ENCODE data around the gene SRPRB.

The SRPRB gene

DNA sequence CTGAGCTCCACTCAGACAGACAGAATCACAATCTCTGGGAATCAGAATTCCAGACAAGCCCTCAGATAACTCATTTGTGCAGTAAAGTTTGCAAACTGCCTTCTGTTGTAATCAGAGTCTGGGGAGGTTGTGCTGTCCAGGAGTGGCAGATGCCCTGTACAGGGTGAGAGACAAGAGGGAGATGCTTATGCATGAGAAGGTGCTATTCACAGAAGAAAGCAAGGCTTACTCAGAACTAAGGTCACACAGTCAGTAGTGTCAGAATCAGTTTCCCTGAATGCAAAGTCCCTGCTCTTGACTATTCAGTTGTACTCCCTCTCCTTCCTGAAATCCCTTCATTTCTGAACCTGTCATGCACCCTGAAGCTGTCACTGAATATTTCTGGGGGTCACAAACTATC is 43.7 kb downstream of the SRPRB start:
- no peak for DNase-seq

DNA sequence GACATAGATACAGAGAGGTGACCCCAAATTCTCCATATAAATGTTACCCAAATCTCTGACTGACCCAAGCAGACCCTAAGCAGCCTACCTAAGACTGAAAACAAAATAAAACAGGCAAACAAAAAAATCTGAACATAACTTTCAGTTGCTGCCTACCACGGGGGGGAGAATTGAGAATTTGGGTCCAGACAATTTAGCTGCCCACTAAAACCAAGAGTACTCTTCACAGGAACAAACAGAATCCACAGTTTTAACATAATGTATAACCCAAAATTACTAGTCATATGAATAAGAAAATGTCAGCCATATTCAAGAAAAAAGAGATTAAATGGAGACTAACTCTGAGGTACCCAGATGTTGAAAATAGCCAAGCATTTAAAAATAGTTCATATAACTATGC is 44.4 kb downstream of the SRPRB start:
- no peak for DNase-seq

DNA sequence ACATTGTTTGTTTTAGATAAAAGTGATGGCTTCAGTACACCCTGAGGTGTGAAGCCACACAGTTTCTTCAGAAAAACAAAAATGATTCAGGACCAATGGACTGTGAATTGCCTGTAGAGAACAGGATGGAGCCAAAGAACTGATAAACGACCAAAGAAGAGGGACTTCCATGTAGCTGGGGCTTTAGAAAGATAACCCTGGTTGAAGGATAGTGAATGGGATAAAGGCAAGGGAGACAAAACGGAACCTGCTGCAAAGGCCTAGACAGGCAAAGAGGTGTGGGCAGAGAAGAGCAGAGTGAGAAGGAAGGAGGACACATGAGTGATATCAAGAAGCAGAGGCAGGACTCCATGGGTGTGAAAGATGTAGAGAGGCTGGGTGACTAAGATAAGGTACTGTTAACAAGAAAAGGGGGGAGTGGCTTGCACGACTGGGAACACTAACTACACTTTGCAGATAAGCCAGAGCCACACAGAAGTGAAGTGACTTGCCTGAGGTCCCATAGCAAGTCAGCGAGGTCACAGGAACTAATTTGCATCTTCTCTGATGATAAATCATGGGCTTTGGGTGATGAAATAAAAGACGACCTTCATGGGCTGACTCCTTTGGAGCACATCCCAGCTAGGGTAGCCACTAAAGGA is 45.8 kb downstream of the SRPRB start:
- peak; percentile 99 for DNase-seq

DNA sequence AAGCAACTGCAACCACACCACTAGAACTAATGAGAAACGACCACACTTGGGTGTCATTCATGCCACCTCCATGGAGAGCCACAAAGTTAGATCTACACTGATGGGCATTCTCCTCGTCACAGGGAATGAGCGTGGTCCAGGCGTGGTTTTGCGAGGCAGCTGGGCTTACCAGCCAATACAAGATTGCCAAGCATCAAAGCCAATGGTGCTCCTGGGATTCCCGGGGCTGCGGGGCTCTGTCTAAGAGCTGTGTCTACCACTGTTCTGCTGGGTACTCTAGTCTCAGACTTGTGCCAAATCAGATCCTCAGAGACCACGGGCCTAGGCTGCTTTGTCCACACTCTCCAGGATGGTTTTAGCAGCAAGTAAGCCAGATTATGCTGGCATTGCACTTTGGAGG is 46.3 kb downstream of the SRPRB start:
- no peak for DNase-seq

DNA sequence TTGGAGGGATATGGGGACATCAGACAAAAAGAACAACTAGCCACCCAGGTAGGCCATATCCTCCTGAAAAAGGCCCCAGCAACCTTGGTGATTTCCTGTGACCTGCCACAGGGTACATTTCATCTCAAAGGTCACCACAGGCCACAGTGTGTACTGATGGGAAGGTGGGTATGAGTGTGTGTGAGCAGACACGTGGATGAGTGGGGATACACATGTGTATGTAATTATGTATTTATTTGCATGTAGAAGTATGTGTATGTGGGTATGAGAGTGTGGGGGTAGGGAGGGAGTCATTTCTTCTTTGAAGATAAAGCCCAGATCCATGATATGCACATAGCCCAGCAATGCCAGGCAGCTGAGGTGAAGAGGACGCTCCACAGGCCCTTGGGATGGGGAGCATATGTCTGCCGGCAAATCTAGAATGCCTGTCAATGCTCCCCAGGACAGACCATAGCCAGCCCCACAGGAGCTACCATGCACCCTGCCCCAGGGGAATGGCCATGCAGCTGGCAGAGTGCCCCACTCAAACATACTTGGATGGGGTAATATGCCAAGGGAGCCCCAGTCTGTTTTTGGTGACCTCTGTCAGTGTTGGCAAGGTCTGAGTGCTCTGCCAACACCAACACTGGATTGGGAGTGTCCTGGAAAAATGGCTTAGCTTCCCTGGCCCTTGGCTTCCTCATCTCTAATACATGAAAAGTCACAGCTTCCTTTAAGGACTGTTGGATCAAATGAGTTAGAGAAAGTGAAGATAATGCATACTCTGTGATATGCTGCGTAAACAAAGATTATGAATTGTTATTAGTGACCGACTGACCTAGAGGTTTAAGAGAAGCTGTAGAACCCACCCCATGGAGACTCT is 47.7 kb downstream of the SRPRB start:
- DNase-seq, result no peak

DNA sequence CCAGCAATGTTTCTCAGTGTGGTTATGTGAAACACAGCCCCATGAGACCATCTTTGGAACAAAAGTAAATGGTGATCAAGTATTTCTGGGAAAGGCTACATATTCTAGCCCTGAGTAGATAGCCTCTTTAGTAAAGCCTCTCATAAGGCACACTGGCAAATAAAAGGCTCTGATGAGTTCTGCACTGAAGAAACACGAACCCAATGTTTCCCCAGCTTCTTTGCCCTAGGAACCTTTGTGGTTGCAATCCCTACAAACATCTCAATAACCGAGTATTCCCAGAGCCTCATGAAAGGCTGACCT is 48.3 kb downstream of the SRPRB start:
- DNase-seq, result no peak

DNA sequence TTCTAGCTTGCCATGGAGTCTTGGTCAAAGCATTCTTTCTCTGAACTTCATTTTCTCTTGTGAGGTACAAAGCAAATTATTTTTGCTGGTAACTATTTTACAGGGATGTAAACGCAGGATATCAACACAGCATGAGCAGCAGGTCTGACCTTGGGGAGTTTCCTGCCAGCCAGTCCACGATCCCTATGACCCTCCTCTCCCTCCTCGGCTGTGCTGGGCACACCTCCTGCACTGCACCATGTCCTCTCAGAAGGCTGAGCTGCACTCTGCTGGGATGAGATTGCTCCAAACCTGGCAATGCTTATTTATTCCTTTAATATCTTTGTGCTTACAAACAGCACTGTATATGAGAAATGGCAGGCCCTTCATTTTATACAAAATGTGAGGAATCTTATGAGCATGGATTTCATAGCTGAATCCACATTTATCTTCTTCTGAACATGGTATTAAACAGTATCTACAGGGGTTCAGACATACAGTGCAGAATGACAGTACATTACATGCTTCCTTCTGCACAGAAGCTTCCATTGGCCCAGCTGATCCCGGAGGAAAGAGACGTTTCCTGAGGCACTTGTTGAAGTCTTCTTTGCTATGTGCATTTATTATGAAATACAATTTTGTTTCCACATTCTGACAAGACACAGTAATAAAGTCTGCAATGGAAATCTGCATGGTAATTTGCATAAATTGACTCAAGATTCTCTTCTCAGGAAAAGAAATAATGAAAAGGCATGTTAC is 48.8 kb downstream of the SRPRB start:
- no peak for DNase-seq

DNA sequence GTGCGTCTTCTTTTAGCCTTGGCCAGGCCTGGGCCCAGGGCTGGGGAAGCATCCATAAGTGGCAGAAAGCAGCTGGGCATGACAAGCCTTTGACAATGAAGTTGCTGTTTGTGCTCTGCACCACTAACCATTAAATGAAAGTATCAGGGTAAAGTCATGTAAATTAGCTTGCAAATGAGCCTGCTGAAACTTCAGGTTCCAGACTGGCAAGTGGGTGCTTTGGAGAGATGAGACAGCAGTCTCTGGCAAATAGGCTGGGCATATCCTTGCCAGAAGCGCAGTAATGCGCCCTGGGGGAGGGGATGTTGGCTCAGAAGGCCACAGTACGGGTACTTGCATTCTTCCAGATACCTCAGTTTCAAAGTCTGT is 49.4 kb downstream of the SRPRB start:
- no peak for DNase-seq

DNA sequence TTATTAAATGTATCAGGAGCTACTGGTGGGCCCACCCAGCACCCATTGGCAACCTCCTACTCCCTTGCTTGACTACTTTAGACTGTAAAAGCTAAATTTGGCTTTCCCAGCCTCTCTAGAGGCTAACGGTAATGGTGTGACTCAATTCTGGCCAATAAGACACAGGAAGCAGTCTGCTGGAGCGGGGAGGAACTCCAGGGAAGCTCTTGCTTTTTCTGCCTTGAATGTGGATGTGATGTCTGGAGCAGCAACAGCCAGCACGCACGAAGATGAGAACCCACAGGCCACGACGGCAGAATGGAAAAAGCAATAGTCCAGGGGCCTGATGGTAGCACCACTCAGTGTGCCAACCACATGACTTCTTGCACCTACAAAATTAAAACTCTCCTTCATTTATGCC is 50.2 kb downstream of the SRPRB start:
- no peak for DNase-seq

DNA sequence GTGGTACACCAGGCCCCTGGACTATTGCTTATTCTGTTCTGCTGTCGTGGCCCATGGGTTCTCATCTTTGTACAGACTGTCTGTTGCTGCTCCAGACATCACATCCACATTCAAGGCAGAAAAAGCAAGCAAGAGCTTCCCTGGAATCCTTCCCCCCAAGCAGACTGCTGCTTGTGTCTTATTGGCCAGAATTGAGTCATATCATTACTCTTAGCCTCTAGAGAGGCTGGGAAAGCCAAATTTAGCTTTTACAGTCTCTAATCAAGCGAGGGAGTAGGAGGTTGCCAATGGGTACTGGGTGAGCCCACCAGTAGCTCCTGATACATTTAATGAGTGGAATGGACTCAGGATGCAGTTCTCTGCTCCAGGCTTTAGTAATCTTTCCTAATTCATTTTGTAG is 50.7 kb downstream of the SRPRB start:
- DNase-seq, result no peak

DNA sequence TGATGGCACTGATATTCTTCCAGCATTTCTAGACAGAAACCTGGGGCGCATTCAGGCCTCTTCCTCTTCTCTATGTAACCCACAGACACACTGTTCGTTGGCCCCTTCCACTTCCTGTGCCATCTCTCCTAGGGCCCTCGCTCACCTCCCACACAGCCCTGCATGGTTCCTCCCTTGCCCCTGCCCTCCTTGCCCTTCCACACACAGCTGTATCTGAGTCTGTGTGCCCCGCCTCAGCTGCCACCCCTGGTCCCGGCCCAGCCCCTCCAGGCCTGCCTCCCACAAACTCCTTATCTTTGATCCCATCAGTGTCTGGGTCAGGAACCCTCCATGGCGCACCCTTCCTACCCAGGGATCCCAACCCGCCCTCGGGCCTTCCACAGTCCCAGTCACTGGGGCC is 52.2 kb downstream of the SRPRB start:
- peak; percentile 55 for DNase-seq

DNA sequence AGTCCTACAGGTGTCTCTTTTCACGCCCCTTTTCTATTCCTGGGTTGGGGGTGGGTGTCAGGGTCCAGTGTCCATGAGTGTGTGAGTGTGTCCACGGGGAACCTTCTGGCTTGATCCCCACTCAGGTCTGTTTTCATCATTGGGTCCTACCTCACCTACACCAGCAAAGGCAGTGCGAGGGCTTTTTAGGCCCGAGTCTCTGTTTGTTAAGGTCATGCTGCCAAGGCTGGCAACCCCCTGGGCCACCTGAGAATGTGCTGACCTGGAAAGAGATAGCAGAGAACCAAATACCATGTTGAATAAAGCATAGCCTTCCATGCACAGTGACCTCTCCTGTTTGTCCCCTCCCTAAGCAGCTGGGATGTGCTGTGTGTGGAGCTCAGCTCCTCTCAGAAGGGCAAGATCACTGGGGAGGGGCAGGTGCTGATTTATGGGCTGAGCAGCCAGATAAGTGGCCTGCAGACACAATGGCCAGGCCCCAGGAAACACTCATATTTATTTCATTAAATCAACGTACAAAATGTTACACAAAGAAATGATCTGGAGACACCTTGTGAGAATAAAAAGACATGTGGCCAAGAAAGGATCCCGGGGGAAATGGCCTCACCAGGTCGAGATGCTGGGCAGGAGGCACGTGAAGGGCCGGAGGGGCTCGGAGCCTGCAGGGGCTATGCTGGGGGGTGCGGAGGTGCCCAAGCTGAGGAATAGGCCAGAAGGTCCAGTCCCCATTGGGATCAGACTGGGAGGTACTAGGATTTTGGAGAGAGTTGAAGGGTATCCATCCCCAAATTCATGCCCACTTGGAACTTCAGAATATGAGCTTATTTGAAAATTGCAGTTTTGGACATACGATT is 54.0 kb downstream of the SRPRB start:
- no peak for DNase-seq

DNA sequence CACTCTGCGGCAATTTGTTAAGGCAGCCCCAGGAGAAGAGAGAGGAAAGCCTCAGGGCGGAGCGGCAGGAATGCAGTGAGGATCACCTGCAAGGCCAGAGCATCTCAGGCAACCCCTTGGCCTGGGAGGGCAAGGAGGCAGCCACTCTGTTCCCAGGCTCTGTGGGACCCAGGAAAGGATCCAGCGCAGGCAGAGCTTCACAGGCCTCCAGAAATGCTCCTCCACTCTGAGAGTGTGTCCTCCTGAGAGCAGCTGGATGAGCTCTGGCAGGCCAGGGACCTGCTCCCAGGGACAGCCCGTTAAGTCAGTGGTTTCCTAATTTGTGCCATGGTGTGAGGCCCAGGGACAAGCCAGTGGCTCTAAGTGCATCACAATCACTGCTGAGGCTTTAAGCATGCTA is 54.9 kb downstream of the SRPRB start:
- DNase-seq, result no peak

DNA sequence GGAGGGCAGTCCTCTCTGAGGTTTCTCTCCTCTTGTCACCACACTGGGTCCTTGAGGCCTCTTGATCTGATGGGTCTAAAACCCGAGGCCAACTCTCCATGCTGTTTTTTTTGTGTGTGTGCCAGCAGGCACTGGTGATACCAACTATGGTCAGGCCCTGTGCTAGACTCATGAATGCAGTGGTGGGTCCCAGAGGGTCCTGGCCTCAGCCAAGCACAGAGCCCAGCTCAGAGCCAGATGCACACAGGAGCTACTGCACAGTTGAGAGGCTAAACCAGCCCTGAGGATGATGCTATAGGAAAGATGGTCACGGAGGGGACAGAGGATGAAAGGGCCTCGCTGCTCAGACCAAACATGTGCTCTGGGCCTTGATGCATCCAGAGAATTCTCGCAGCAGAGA is 56.5 kb downstream of the SRPRB start:
- DNase-seq, result no peak

DNA sequence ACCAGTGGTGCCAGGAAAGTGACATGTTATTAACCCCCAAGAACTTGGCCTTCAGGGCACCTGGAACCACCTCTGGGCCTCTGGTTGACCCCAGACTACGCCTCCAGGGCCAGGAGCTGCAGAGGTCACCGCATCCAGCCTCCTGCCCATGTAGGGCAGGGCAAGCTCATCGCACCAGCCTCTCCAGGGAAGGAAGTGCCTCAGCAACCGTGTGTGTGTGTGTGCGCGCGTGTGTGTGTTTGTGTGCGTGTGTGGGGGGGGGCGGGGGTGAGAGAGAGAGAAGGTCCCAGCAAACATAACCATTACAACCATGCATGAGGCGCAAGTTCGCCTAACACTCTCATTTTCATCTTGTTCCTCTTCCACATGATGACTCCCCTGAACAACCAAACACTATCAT is 58.3 kb downstream of the SRPRB start:
- no peak for DNase-seq

DNA sequence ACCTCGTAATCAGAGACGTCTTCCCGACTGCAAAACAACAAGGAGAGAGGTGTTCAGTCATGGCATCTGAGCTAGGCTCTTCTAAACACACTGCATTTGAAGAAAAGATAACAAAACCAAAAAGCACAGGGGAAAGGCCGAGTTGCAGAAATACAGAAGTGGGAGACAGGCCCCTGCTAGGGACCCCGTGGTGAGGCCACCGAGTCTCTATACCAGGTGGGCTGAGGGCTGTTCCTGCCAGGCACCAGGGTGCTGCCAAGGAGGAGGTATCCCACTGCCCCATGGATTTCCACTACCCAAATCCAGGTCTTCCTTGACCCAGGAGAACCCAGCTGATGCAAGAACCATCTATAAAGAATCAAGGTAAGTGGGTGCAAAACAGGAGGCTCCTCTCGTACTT is 59.0 kb downstream of the SRPRB start:
- DNase-seq, result no peak

DNA sequence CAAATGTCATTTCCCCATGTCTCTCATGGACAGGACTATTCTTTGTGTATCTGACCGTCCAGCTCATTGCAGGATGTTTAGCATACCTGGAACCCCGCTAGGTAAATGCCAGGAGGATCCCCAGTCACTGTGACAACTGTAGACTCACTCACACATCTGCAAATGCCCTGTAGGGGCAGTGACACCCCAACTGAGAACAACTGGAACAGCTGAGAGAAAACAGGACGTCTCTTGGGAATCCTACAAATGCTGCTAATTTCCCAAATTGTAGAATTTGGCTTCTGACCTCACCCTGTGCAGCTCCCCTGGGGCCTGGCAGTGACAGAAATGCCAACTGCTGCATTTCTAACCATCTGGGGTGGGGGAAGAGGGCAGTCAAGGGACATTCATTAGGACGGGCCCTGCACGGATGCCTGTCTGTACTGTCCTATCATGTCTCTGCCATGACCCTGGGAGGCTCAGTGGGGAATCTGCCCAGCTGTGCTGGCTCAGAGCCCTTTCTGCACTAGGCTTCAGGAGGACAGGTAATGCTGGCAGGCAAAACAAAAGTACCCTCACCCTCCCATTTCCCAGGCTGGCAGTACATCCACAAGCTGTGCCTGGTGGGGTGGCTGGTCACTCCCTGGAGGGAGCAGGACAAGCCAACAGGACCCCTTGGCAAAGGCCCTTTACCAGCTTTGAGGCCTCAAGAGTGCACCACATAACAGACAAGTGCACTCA is 59.7 kb downstream of the SRPRB start:
- DNase-seq, result no peak

DNA sequence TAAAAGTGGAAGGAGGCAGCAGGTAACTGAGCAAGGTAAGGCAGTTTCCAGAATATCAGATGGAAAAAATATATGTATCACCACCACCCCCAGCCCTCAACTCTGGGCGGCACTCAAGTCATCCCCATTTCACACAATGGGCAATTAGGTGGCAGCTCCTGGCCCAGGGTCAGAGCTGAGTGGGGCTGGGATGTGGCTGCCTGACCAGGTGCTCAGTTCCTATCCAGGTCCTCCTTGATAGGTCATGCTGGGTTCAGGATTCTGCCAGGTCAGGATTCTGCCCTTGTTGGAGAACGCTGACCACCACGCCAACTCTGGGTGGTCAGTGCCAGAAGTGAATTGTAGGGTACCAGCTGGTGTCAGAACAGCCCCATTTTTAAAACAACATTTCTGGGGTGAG is 60.5 kb downstream of the SRPRB start:
- no peak for DNase-seq

DNA sequence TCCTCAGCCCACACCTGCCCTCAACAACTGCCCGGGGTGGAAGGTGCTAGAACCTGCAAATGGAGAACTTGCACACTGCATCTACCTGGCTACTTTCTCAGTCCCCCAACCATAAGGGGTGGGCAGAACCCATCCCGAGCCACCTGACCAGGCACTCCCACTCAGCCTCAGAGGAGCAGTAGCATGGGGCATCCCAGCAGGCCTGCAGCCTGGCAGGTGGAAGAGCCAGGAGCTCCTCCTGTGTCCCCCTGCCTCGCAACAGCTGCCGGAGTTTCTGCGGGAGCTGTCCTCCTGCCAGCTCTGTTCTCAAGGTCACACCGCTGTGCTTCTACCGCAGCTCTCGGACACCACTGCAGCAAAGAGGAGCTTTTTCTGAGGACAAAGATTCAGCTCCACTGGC is 62.6 kb downstream of the SRPRB start:
- DNase-seq, result no peak

DNA sequence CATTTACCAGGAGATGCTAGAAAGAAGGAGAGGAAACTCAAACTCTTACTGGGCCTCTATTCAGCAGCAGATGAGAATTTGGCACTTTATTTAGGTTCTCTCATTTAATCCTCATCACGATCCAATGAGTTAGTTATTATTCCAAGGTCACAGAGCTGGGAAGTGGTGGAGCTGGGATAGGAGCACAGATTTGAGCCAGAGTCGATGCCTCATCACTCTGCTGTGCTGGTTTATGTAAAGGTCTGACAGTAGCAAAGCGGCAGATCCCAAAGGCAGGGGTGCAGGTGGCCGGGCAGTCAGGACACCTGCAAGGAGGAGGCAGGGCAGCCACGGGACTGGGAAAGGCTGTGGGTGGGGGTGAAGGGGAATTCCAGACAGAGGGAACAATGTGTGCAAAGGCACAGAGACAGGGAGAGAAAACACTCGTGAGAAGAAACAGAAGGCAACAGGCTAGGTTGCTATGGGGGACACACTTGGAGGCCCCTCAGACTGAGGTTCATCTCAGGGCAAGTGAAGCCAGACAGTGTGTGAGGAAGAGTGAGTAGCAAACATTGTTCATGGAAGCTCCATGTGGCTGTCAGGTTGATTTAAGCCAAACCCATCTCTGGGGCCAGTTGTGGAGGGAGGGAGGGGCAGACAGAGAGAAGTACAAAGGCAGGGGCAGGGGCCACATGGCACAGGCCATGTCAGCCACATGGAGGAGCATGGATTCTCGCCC is 63.3 kb downstream of the SRPRB start:
- no peak for DNase-seq

DNA sequence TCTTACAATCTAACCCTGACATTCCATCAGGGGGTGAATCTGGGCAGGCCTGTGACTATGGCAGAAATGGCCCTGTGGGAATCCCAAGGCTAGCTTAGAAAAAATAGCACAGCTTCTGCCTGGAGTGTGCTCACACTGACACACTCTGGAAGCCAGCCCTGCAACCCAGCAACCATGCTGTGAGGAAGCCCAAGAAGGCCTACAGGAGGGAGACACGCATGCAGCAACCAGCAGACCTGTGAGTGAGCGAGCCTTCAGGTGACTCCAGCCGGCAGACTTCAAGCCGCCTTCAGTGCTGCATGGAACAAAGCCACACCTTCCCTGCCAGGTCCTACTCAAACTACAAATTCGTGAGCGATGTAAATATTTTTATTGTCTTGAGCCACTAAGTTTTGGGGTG is 64.0 kb downstream of the SRPRB start:
- no peak for DNase-seq

DNA sequence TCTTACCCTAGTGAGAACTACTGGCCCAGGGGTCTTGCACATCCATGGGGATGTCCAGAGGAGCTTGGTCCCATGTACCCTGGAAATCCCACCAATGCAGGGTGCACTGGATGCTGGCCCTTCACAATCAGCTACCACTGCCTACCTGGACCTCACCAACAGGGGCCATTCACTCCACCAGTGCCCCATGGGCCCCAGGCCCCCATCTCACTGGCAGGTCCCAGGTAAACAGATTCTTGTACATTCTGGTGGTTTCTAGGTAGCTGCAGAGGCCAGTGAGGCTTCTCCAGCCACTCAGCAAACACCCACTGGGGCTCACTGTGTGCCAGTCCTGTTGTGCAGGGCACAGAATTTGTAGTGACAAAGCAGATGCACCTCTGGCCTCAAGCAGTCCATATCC is 65.2 kb downstream of the SRPRB start:
- no peak for DNase-seq
